Colonic mucosa (tissue), 4 donors: Measurements from ENCODE around the gene HYAL2. TPM values are rescaled to one million over a fixed set of nuclear protein-coding genes. Genes with fewer than 3 reads are reported as not detected.
"Not testable (repeated sequence)": the region's sequence is repeated elsewhere in the genome, so short reads cannot be mapped to it uniquely, and the experiment has no call there.

Source experiments
- DNase-seq: peaks from one replicate; pipeline ENCODE4 v3.0.0-alpha.2; 2020
- H3K27ac ChIP-seq: fragments of 200-600 bp; one replicate; pipeline ENCODE4 v1.8.0; 2021
- H3K27me3 ChIP-seq: fragments of 200-600 bp; one replicate; pipeline ENCODE4 v1.8.0; 2021
- H3K36me3 ChIP-seq: fragments of 200-600 bp; one replicate; pipeline ENCODE4 v1.8.0; 2021
- H3K4me1 ChIP-seq: fragments of 200-600 bp; one replicate; pipeline ENCODE4 v1.8.0; 2021; ENCODE audit warnings: mild to moderate bottlenecking
- H3K4me3 ChIP-seq: fragments of 200-600 bp; one replicate; pipeline ENCODE4 v1.8.0; 2021
- H3K9ac ChIP-seq, 2 donors: one replicate each; pipeline ENCODE4 v1.7.0; 2013; ENCODE audit warnings: control low read depth in 2 of 2, low read depth in 2 of 2, low read length in 2 of 2
- H3K9me3 ChIP-seq: fragments of 200-600 bp; one replicate; pipeline ENCODE4 v1.8.0; 2021
- intact Hi-C: fragments of 100-400 bp; cut with DNase I; formaldehyde crosslinking; loops from one replicate; pipeline ENCODE4 v1.14.1; 2022
- total RNA-seq, 2 donors: library from RNA; stranded (reverse); fragmentation: NEBNext Ultra II Directional in 1 of 2; extraction: Animal tissue kit (Norgen Biotek cat#: 25700) in 1 of 2; gene quantifications; one replicate each; pipeline ENCODE4 v1.2.1, GENCODE V29; 2021
- TF ChIP-seq, protein P1 (sequence below): fragments of 200-600 bp; IDR thresholded peaks from one replicate; pipeline ENCODE4 v1.8.0; 2022; ENCODE audit warnings: antibody characterized with exemption, mild to moderate bottlenecking
- donor health status: healthy.
- donor health status: DM: no; HTN: no; CAD: no.
- donor health status: DM: no; HTN: no; CAD: no.

Gene HYAL2
- total RNA-seq, 2 donors from 2014 or later = 31.3 to 37.1 TPM

DNA sequence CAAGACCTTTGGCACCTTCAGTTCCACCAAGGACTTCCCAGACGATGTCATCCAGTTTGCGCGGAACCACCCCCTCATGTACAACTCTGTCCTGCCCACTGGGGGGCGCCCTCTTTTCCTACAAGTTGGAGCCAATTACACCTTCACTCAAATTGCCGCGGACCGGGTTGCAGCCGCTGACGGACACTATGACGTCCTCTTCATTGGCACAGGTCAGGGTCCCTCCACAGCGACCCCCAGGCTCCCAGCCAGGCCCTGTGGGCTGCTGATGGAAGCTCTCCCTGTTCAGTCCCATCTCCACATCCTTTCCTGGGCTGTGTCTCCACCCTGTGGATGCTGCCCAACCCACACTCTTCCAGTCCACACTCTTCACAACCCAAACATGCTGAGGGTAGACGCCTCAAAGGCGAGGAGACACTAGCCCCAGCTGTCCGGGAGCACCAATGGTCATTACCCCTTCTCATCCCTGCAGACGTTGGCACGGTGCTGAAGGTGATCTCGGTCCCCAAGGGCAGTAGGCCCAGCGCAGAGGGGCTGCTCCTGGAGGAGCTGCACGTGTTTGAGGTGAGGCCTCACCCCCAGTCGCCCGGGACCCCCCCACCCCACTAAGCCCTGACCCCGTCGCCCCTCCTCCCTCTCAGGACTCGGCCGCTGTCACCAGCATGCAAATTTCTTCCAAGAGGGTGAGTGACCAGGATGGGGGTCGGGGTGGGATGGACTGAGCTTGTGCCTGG lies 48.0 kb downstream of the HYAL2 start:
- Histone ChIP-seq H3K36me3 (no peaks in the 10 kb centered on the region), H3K9ac (peak overlapping the region; percentile 30 to 34), H3K4me3 (no peak overlapping the region), H3K27me3 (peaks cover 9% of the 10 kb centered on the region), H3K27ac (no peak overlapping the region), H3K4me1 (peaks cover 16% of the 10 kb centered on the region), H3K9me3 (no peaks in the 10 kb centered on the region)
- intact Hi-C loops = loop anchor here (2.0 to 10.0 kb wide), 3 partner anchors 48 to 82 kb away; partner anchors contain the start of genes GNAT1, HYAL2 and TUSC2
- peak; percentile 79 for DNase-seq
- TF ChIP-seq, protein P1, sequence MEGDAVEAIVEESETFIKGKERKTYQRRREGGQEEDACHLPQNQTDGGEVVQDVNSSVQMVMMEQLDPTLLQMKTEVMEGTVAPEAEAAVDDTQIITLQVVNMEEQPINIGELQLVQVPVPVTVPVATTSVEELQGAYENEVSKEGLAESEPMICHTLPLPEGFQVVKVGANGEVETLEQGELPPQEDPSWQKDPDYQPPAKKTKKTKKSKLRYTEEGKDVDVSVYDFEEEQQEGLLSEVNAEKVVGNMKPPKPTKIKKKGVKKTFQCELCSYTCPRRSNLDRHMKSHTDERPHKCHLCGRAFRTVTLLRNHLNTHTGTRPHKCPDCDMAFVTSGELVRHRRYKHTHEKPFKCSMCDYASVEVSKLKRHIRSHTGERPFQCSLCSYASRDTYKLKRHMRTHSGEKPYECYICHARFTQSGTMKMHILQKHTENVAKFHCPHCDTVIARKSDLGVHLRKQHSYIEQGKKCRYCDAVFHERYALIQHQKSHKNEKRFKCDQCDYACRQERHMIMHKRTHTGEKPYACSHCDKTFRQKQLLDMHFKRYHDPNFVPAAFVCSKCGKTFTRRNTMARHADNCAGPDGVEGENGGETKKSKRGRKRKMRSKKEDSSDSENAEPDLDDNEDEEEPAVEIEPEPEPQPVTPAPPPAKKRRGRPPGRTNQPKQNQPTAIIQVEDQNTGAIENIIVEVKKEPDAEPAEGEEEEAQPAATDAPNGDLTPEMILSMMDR = peak; percentile 73

- Histone ChIP-seq H3K9me3 (no peaks in the 10 kb centered on the region), H3K9ac (peak overlapping the region in 1 of 2 donors; percentile 35), H3K27ac (no peak overlapping the region), H3K36me3 (no peaks in the 10 kb centered on the region), H3K27me3 (peaks cover 9% of the 10 kb centered on the region), H3K4me1 (peaks cover 16% of the 10 kb centered on the region), H3K4me3 (peak overlapping the region; percentile 16)
- intact Hi-C loops = loop anchor here (2.0 to 10.0 kb wide), 3 partner anchors 47 to 81 kb away; partner anchors contain the start of genes GNAT1, HYAL2 and TUSC2
- DNase-seq = no peak
- TF ChIP-seq, protein P1 = no peak
Observed at GRCh38 chr3:50273689-50274065, 48.9 kb downstream of the HYAL2 start.

- H3K9ac ChIP-seq = peak overlapping the region; percentile 57 to 73
- H3K27me3 ChIP-seq = peaks cover 9% of the 10 kb centered on the region
- intact Hi-C loops = loop anchor here (5.0 to 10.0 kb wide), 2 partner anchors 52 to 81 kb away; partner anchors contain the start of genes GNAT1, HYAL2 and TUSC2
- no peaks in the 10 kb centered on the region for H3K36me3 ChIP-seq
- H3K9me3 ChIP-seq = no peaks in the 10 kb centered on the region
- no peak overlapping the region for H3K27ac ChIP-seq
- TF ChIP-seq, protein P1 = peak; percentile 94
- H3K4me1 ChIP-seq = peaks cover 21% of the 10 kb centered on the region
- peak overlapping the region; percentile 16 for H3K4me3 ChIP-seq
- peak; percentile 95 for DNase-seq
Observed at GRCh38 chr3:50272911-50273688, 49.4 kb downstream of the HYAL2 start.

GRCh38 chr3:50272538-50272910 lies 50.0 kb downstream of the HYAL2 start:
- H3K27me3 ChIP-seq, H3K27ac ChIP-seq, H3K9me3 ChIP-seq, H3K36me3 ChIP-seq, H3K4me3 ChIP-seq, H3K9ac ChIP-seq, DNase-seq: not testable (repeated sequence)
- H3K4me1 ChIP-seq = peaks cover 26% of the 10 kb centered on the region
- intact Hi-C loops = loop anchor here (5.0 to 10.0 kb wide), 2 partner anchors 52 to 80 kb away; partner anchors contain the start of genes GNAT1, HYAL2 and TUSC2

DNA sequence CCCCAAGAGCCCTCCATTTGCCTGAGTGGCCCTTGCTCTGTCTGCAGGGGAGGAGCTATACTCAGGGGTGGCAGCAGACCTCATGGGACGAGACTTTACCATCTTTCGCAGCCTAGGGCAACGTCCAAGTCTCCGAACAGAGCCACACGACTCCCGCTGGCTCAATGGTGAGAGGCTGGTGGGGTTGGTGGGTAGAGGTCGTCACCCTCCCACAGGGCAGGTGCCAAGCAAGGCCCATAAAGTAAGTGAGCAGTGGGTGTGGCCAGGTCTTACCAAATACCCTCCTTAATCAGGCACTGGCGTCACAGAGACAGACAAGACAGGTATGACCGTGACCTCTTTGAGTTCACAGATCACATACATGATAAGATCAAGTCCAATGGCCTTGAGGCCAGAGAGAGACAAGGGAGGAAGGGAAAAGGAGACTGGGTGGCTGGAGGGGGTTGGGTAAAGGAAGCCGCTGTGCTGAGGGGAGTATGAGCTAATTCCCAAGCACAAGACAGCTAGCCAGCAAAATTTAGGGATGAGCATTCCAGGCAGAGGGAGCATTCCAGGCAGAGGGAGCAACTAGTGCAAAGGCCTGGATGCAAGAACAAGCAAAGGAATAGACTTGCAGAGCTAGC lies 51.1 kb downstream of the HYAL2 start:
- peak overlapping the region; percentile 31 for H3K27ac ChIP-seq
- TF ChIP-seq, protein P1 = no peak
- intact Hi-C loops = loop anchor here (5.0 to 10.0 kb wide), 2 partner anchors 53 to 79 kb away; partner anchors contain the start of genes GNAT1, HYAL2 and TUSC2
- peak overlapping the region in 1 of 2 donors; percentile 13 for H3K9ac ChIP-seq
- no peak for DNase-seq
- H3K4me1 ChIP-seq = peaks cover 28% of the 10 kb centered on the region
- peaks cover 9% of the 10 kb centered on the region for H3K27me3 ChIP-seq
- H3K36me3 ChIP-seq = no peaks in the 10 kb centered on the region
- no peak overlapping the region for H3K4me3 ChIP-seq
- no peaks in the 10 kb centered on the region for H3K9me3 ChIP-seq
